Stimulated activated CD4-positive, alpha-beta T cell treated with anti-CD3 and anti-CD28 coated beads, Interleukin-2, amount 100 ng/mL, for 4 hours (primary cell): ENCODE measurements around the gene STAT5B.
"Not testable (repeated sequence)": the region's sequence is repeated elsewhere in the genome, so short reads cannot be mapped to it uniquely, and the experiment has no call there.

Experiments used
- DNase-seq: peaks from one replicate; pipeline ENCODE4 v3.0.0-alpha.2; 2020; ENCODE audit warnings: low read depth

STAT5B gene

DNA sequence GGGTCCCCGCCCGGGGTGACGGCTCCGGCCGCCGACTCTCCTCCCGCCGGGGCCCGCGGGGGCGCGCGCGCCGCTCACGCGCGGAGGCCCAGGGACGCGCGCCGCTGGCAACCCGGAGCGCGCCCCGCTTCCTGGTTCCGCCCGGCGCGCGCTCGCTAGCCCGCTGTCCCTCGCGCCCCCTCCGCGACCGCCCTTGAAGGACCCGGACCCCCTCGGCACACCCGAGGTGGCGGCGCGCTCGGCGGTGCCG, at the start of gene STAT5B:
TSS of gene STAT5B (minus strand) at position 33 of the 250 bp plus-strand sequence. CDS start 44,264 bp downstream, outside the sequence.
- DNase-seq, result peak; percentile 42

- DNase-seq, result no peak
Measured at GRCh38 chr17:42325026-42325425, 48.8 kb upstream of the STAT5B start.

DNA sequence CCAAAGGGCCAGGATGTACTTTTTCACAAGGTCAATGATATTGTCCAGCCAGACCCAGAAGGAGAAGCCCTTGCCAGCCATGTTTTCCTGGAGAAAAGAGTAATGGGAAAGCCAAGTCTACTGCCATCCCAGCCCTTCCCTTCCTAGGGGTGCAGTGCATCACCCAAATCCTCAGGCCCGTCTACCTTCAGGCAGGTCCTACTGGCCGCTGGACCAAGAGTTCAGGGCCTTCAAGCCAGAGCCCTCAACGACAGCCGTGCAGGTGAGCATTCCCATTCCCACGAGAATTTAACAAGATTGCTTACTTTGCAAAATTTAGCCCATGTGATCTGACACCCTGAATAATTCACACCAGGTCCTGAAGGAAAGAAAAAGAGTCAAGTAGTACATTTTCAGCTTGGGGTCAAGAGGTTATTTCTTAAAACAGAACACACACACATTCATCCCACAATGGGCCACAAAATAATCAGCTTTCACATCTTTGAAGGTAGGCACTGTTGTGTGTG, 47.1 kb upstream of the STAT5B start:
- no peak for DNase-seq

DNA sequence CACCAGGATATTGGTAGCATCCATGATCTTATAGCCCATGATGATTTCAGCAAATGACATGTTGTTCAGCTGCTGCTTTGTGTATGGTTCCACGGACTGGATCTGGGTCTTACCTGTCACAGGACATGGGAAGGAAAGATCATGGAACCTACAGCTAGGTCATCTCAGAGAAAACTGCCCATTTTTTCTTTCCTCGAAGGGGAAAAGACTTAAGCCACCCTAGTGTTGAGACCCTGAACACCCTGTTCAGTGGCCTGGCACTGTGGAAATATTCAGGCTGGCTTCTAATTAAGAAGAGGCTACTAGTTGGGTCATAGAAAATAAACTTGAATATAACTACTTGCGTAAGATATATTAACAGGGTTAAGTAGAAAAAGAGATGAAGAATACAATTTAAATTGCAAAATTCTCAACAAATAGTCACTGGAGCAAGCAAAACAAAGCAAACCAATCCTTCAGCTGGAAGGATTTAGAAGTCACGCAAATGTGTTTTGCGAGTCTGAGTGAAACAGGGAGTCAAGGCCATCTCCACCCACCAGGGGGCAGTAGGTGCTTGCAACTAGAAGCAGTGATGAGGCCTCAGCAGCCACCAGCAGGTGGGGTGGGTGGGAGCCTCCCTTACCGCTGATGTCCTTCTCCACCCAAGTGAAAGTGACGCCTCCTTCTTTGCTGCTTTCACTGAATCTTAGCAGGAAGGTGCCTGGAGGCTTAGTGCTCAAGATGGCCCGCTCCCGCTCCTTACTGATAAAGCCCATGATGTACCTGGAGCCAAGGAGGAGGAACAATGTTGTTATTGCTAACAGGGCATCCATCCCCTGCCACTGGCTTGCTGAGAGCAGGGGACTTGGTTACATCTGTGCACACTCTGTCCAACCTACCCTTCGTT, 46.4 kb upstream of the STAT5B start:
- DNase-seq, result peak; percentile 91

- DNase-seq, result no peak
Measured at GRCh38 chr17:42321555-42321954, 45.4 kb upstream of the STAT5B start.

DNA sequence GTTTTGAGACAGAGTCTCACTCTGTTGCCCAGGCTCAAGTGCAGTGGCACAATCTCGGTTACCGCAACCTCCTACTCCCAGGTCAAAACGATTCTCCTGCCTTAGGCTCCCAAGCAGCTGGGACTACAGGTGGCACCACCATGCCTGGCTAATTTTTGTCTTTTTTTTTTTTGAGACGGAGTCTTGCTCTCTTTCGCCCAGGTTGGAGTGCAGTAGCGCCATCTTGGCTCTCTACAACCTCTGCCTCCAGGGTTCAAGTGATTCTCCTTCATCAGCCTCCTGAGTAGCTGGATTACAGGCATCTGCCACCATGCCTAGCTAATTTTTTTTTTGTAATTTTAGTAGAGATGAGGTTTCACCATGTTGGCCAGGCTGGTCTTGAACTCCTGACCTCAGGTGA, 41.8 kb upstream of the STAT5B start:
- not testable (repeated sequence) for DNase-seq

GRCh38 chr17:42317266-42317845, 41.2 kb upstream of the STAT5B start:
- no peak for DNase-seq

DNA sequence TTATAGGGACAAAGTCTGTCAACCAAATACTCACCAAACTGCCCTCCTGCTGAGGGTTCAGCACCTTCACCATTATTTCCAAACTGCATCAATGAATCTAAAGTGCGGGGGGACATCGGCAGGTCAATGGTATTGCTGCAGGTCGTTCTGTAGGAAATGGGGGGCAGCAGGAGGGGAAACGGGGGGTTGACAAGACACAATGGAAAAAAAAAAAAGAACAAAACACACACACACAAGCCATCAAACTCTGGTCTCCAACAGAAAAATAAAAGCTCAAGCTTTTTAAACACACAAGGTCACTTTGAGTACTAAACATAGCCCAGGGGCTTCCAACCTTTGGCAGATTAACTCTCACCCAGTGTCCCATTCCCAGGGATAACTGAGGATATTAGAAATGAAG, 40.6 kb upstream of the STAT5B start:
- DNase-seq, result no peak

DNA sequence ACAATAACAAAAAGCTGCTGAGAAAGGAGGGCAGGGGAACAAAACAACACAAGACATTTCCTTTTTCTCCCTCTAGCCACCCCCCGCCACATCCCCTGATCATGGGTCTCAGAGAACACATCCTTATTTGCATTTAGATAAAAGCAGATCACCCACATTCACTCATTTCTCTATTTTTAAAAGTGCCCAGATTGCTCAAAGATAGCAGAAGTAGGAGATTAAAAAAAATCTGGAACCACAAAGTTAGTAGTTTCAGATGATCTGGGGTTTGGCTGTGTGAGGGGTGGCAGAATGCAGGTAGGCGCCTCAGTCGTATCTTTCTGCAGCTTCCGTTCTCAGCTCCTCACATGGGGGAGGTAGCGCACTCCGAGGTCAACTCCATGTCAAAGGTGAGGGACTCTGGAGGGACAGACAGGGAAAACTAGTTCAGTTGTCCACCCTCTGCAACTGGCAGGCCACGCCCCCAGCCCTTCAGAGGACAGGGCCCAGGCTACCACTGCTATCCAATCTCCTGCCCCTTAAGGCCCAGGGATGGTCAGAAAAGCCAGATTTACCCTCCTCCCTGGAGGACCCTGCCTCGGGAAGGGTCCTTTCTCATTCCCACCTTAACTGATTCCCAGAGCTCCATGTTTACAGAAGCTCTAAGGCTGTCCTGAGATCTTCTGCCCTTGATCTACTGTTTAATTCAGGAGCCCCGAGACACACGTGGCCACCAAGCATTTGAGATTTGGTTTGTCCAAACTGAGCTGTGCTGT, 39.4 kb upstream of the STAT5B start:
- DNase-seq, result no peak

- no peak for DNase-seq
Measured at GRCh38 chr17:42313773-42314566, 37.8 kb upstream of the STAT5B start.

DNA sequence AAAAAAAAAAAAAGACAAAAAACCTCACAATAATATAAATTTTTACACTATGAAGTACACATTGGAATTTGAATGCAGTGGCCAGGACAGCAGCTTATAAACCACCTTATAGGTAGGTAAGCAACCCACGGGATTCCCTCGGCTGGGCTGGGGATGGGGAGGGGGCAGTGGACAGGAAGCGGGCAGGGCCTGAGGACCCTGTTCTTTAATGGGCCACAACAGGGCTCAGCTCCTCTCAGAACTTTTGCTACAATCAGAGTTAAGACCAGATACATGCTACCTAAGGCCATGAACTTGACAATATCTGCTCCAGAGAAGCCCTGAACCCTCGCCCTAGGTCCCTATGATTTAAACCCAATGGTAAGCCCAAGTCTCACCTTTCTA, 37.2 kb upstream of the STAT5B start:
- DNase-seq, result no peak

DNA sequence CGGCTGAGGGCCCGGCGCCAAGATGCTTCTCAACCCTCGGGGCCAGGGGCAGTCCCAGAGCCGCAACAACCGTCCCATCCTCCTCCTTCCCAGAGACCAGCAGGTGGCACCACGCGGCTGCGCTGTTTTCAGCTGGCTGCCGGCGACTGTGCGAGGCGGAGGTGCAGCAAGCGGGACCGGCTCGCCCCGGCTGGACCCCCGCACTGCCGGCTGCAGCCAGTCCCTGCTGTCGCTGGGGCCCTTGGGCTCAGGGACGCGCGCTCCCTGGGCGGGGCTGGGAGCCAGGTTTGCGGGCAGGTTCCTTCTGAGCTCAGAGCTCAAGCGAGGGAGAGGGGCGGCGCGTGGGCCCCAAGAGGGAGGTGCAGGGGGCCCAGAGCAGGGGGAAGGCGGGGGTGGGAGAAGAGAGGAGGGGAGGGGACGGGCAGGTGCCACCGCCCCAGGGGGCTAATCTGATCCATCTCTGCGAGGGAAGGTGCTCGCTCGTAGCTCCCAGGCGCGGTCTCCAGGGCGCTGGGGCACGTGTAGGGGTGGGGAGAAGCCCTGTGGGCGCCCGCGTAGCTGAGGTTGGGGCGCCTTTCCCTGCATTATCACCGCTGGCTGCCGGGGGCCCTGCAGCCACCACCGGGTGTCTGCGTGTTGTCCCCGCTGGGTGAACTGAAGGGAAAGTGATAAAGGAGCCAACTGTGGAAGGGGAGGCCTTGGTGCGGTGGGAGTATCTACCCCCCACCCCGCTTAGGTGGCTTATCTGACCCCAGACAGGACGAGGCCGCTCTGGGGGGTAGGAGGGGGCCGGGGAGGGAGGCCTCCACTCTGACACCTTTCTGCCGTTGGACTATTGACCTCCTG, 36.3 kb upstream of the STAT5B start:
- peak; percentile 71 for DNase-seq

DNA sequence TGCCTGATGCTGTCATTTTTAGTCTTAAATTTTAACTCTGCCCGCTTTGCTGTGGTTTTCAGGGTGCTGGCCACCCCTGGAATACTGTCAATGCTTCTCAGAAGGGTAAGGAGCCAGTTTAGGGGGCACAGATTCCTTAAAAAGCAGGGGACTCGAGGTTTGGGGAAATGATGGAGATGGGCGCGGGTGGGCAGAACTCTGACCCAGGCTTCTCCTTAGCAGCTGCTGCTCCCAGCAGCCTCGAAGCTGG, 35.8 kb upstream of the STAT5B start:
- DNase-seq, result no peak

GRCh38 chr17:42311240-42312034, 35.2 kb upstream of the STAT5B start:
- DNase-seq, result no peak

DNA sequence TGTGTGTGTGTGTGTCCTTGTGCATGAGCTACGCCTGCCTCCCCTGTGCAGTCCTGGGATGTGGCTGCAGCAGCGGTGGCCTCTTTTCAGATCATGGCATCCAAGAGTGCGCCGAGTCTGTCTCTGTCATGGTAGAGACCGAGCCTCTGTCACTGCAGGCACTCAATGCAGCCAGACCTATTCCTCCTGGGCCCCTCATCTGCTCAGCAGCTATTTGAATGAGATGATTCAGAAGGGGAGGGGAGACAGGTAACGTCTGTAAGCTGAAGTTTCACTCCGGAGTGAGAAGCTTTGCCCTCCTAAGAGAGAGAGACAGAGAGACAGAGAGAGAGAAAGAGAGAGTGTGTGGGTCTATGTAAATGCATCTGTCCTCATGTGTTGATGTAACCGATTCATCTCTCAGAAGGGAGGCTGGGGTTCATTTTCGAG, 34.6 kb upstream of the STAT5B start:
- no peak for DNase-seq

DNA sequence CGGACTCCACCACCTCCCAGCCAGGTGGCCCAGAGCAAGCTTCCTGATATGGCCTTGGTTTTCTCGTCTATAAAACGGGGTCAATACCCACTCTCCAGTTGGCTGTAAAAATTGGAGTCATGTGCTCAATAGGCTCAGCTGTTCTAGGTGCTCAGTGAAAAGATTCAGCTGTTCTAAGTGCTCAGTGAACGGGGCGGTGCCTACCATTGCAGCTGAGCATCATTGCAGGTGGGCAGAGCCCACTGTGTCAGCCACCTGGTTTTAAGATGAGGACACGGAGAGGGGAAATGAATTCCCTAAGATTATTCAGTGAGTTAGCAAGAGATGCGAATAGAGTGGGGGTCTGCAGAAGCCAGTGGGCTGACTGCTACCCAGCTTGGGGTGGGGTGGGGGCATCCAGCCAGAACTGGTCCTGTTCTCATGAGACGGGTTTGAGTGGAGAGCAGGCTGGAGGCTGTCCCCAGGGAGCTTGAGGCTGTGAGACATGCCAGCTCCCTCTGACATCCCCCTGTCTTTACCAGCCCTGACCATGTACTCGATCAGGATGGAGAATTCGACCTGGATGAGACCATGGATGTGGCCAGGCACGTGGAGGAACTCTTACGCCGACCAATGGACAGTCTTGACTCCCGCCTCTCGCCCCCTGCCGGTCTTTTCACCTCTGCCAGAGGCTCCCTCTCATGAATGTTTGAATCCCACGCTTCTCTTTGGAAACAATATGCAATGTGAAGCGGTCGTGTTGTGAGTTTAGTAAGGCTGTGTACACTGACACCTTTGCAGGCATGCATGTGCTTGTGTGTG, 34.0 kb upstream of the STAT5B start:
- no peak for DNase-seq

DNA sequence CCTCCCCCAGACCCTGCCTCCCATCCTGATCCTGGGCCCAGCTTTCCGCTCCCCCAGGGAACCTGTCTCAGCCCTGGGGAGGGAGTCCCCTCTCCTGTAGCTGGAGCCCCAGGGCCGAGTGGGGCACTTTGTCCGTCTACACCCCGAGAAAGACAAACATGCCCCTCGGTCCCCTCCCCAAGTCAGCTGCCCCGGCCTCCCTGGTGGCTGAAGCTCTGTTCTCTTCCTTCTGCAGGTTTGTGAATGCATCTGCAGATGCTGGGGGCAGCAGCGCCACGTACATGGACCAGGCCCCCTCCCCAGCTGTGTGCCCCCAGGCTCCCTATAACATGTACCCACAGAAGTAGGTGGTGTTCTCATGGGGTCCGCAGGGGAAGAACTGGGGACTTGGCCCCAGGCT, 33.0 kb upstream of the STAT5B start:
- DNase-seq, result no peak

GRCh38 chr17:42308446-42308845, 32.3 kb upstream of the STAT5B start:
- DNase-seq, result no peak

- DNase-seq, result no peak
Measured at GRCh38 chr17:42307362-42307927, 31.3 kb upstream of the STAT5B start.

DNA sequence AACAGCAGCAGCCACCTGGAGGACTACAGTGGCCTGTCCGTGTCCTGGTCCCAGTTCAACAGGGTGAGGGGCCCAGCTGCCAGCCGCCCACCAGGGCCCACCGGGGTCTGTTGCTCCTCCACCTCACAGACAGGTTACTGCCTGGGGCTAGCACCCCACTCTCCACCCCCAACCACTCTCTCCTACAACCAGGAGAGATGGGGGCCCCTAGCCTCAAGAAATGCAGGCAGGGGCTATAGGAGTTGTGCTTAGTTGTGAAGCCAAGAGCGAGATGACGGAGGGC, 30.1 kb upstream of the STAT5B start:
- no peak for DNase-seq
